Measurements from ENCODE around the gene KBTBD12.
"Not testable (repeated sequence)": the region's sequence is repeated elsewhere in the genome, so short reads cannot be mapped to it uniquely, and the experiment has no call there.

The KBTBD12 gene

GRCh38 chr3:127915115-127915936 is at the start of gene KBTBD12:
Gene KBTBD12 (plus strand): TSS chr3:127915232. CDS start chr3:127923062, 7,830 bp downstream.
- no peak for DNase-seq

- DNase-seq, result no peak
These were observed 49.1 kb upstream of the KBTBD12 start for GRCh38 chr3:127865941-127866340.

GRCh38 chr3:127867412-127867811 is 47.6 kb upstream of the KBTBD12 start:
- DNase-seq, result no peak

- DNase-seq, result no peak
These were observed 47.0 kb upstream of the KBTBD12 start for GRCh38 chr3:127867986-127868385.

- DNase-seq, result no peak
These were observed 44.9 kb upstream of the KBTBD12 start for GRCh38 chr3:127870156-127870555.

- DNase-seq, result not testable (repeated sequence)
These were observed 40.9 kb upstream of the KBTBD12 start for GRCh38 chr3:127874097-127874496.

GRCh38 chr3:127881586-127881985 is 33.4 kb upstream of the KBTBD12 start:
- DNase-seq, result no peak

GRCh38 chr3:127884041-127884440 is 31.0 kb upstream of the KBTBD12 start:
- no peak for DNase-seq

- DNase-seq, result no peak
These were observed 28.6 kb upstream of the KBTBD12 start for GRCh38 chr3:127886231-127886955.

- DNase-seq, result no peak
These were observed 28.1 kb upstream of the KBTBD12 start for GRCh38 chr3:127886956-127887231.

GRCh38 chr3:127887321-127887720 is 27.7 kb upstream of the KBTBD12 start:
- no peak for DNase-seq

GRCh38 chr3:127888156-127888555 is 26.9 kb upstream of the KBTBD12 start:
- DNase-seq, result no peak

- DNase-seq, result no peak
These were observed 26.4 kb upstream of the KBTBD12 start for GRCh38 chr3:127888564-127889107.

- no peak for DNase-seq
These were observed 25.6 kb upstream of the KBTBD12 start for GRCh38 chr3:127889461-127889863.

- no peak for DNase-seq
These were observed 24.9 kb upstream of the KBTBD12 start for GRCh38 chr3:127889976-127890650.

GRCh38 chr3:127890651-127891290 is 24.3 kb upstream of the KBTBD12 start:
- not testable (repeated sequence) for DNase-seq

GRCh38 chr3:127894481-127894880 is 20.6 kb upstream of the KBTBD12 start:
- DNase-seq, result no peak

- DNase-seq, result no peak
These were observed 15.8 kb upstream of the KBTBD12 start for GRCh38 chr3:127899200-127899599.

GRCh38 chr3:127899766-127900165 is 15.3 kb upstream of the KBTBD12 start:
- DNase-seq, result no peak

GRCh38 chr3:127900536-127900935 is 14.5 kb upstream of the KBTBD12 start:
- no peak for DNase-seq

GRCh38 chr3:127902486-127902885 is 12.5 kb upstream of the KBTBD12 start:
- DNase-seq, result no peak

- DNase-seq, result no peak
These were observed 11.2 kb upstream of the KBTBD12 start for GRCh38 chr3:127903611-127904375.

Data from SHP77 treated with DMSO at 0.1 percent for 48 hours (cell line).